Lower lobe of right lung (tissue), 2 donors: Measurements from ENCODE around the gene HOXB3. TPM values are rescaled to one million over a fixed set of nuclear protein-coding genes. Genes with fewer than 3 reads are reported as not detected.

Experiments
- ATAC-seq, 2 donors: fragments of 200-7000 bp; cut with Tn5 transposase; one replicate each; pipeline ENCODE4 v1.9.1; 2020 to 2022; ENCODE audit warnings: mild to moderate bottlenecking in 2 of 2, moderate library complexity in 2 of 2
- DNase-seq: peaks from one replicate; pipeline ENCODE4 v3.0.0-alpha.2; 2020
- H3K27ac ChIP-seq: fragments of 200-600 bp; one replicate; pipeline ENCODE4 v1.8.0; 2022
- H3K27me3 ChIP-seq: fragments of 200-600 bp; one replicate; pipeline ENCODE4 v1.8.0; 2022; ENCODE audit warnings: low read depth
- H3K36me3 ChIP-seq: fragments of 200-600 bp; one replicate; pipeline ENCODE4 v1.8.0; 2022; ENCODE audit warnings: mild to moderate bottlenecking
- H3K4me1 ChIP-seq: fragments of 200-600 bp; one replicate; pipeline ENCODE4 v1.8.0; 2022
- H3K4me3 ChIP-seq: fragments of 200-600 bp; one replicate; pipeline ENCODE4 v1.8.0; 2022; ENCODE audit warnings: mild to moderate bottlenecking
- H3K9me3 ChIP-seq: fragments of 200-600 bp; one replicate; pipeline ENCODE4 v1.8.0; 2022
- CTCF ChIP-seq: fragments of 200-600 bp; IDR thresholded peaks from one replicate; pipeline ENCODE4 v1.8.0; 2022; ENCODE audit warnings: antibody characterized with exemption, mild to moderate bottlenecking
- intact Hi-C: fragments of 100-400 bp; cut with DNase I; formaldehyde crosslinking; loops from one replicate; pipeline ENCODE4 v1.11.0; 2022
- microRNA-seq: library from miRNA; unstranded; fragments of <30 nt; microRNA quantifications from one replicate; pipeline ENCODE4 v1.2.0, GENCODE V29; 2020; ENCODE audit warnings: borderline number of aligned reads
- total RNA-seq: library from RNA; stranded (reverse); fragmentation: NEBNext Ultra II Directional; extraction: Animal tissue kit (Norgen Biotek cat#: 25700); gene quantifications from one replicate; pipeline ENCODE4 v1.2.1, GENCODE V29; 2021
- donor health status: DM: no; HTN: yes; CAD: no; lungs with severe emphysema.

Gene HOXB3
- total RNA-seq, 1 donor from 2014 or later = 11.3 TPM

GRCh38 chr17:48499248-48499647 lies 90.8 kb downstream of the HOXB3 start:
- intact Hi-C loops = no loop called here
- TF ChIP-seq CTCF = no peak
- H3K27me3 ChIP-seq = peaks cover 7% of the 10 kb centered on the region

More at GRCh38 chr17:48499248-48499647, 90.8 kb downstream of the HOXB3 start:
- H3K36me3 ChIP-seq = no peaks in the 10 kb centered on the region
- DNase-seq (no peak), ATAC-seq (no peak)
- H3K27ac ChIP-seq = no peak overlapping the region
- H3K4me3 ChIP-seq = no peak overlapping the region
- no peaks in the 10 kb centered on the region for H3K4me1 ChIP-seq
- H3K9me3 ChIP-seq = no peaks in the 10 kb centered on the region

Small RNA genes within 50 kb of the gene (microRNA-seq; reads per million reads assigned to microRNA genes)
- gene MIR196A1 = not detected

Other genes with a start within 250 kb of the HOXB3 start
- gene SKAP1, start 160.0 kb downstream of the HOXB3 start, total RNA-seq = 6.4 TPM
- gene HOXB1, start 59.2 kb downstream of the HOXB3 start, total RNA-seq = not detected
- 5.6 TPM for gene HOXB2, start 45.1 kb downstream of the HOXB3 start, total RNA-seq
- 5.8 TPM for gene HOXB4, start 11.9 kb downstream of the HOXB3 start, total RNA-seq
- gene HOXB5, start 3.5 kb upstream of the HOXB3 start, total RNA-seq = 3.9 TPM
- gene HOXB6, start 14.7 kb upstream of the HOXB3 start, total RNA-seq = 4.4 TPM
- gene HOXB7, start 20.8 kb upstream of the HOXB3 start, total RNA-seq = 2.4 TPM
- 0.21 TPM for gene HOXB8, start 25.1 kb upstream of the HOXB3 start, total RNA-seq
- not detected for gene HOXB9, start 36.1 kb upstream of the HOXB3 start, total RNA-seq
- not detected for gene PRAC1, start 132.3 kb upstream of the HOXB3 start, total RNA-seq
- gene PRAC2, start 132.9 kb upstream of the HOXB3 start, total RNA-seq = not detected
- not detected for gene HOXB13, start 138.5 kb upstream of the HOXB3 start, total RNA-seq
- gene TTLL6, start 227.0 kb upstream of the HOXB3 start, total RNA-seq = 2.7 TPM
- 174 TPM for gene CALCOCO2, start 240.8 kb upstream of the HOXB3 start, total RNA-seq